Left renal cortex interstitium (tissue), 4 donors: ENCODE data around the gene CRTAC1. TPM values are rescaled to one million over a fixed set of nuclear protein-coding genes. Genes with fewer than 3 reads are reported as not detected.

Experiments used
- DNase-seq, 4 donors: peaks; one replicate each; pipeline ENCODE4 v3.0.0-alpha.2; 2013; ENCODE audit warnings: low read depth in 4 of 4, low spot score in 2 of 4, missing footprints in 1 of 4
- polyA plus RNA-seq, 4 donors: library from polyadenylated mRNA; unstranded; fragments of 120-200 nt; gene quantifications; one replicate each; pipeline ENCODE4 v1.2.1, GENCODE V29; 2013; ENCODE audit not compliant: insufficient read length in 4 of 4

Gene CRTAC1
- polyA plus RNA-seq, 4 donors: 22.5 to 48.4 (median 29.9) TPM

GRCh38 chr10:97925308-97925938, 105.0 kb downstream of the CRTAC1 start:
- no peak for DNase-seq

- no peak for DNase-seq
Measured at GRCh38 chr10:97924678-97925077, 105.7 kb downstream of the CRTAC1 start.

GRCh38 chr10:97923476-97923875, 106.9 kb downstream of the CRTAC1 start:
- DNase-seq: no peak

DNA sequence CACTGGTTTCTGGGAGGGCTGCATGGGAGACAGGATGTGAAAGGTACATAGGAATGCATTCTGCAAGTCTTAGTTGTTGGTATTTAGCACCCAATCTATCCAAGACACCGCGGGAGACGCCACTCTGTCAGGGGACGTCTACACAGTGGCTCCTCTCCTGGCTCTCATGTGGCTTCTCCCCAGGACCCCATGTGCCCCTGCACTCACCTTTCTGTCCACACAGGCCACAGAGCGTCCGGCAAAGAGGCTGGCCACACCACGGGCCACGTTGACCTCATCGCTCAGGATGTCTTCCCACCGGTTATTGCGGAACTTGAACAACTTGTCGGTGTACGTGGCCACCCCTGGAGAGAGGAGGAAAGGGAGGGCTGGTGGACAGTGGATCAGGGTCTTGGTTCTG, 107.4 kb downstream of the CRTAC1 start:
- DNase-seq: no peak

DNA sequence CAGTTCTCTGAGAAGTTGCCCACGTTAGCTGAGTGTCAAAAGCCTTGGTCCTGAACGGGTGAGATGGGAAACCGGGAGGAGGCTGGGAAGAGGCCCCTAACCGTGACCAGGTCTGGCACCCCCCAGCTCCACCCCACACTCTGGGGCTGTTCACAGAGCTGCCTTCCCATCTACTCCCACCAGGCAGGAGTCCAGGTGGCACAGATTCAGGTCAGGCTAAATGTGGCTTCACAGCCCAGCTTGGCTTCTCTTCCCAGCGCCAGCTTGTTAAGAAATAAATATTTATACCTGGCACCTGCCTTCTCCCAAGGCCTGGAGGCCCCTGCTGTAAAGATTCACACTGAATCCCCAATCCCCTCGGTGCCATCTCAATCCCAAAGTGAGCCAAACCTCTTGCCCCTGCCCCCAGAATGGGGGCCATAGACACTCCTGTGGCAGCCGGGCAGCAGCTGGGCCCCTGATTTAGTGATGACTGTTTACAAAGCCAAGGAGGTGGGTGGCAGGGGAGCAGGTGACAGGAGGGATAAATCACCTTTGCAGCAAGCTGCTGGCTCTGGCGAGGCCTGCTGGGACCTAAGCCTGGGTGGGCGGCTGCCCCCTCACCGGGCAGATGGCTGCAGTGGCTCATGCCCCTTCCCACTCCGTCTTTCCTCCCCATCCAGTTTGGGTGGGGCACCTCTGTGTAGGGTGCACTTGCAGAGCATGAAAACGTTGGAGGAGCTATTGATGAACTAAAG, 108.2 kb downstream of the CRTAC1 start:
- no peak for DNase-seq

DNA sequence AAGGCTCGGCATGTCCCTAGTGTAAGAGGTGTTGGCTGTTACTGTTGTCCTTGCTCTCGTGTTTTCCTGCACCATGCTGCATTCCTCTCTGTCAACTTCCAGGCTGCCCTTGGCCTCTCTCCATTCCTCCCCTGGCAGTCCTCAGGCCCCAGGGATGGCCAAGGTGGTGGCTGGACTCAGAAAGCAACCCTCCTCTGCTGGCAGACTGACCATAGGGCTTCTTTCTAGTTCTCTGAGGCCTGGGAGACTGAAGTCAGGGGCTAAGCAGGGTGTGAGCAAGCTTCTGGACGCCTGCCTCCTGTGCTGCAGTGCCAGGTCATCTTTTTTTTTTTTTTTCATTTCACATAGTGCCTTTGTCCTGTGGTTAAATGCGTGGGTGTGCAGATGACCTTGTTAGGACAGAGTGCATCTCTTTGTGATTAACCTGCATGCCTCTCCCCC, 108.8 kb downstream of the CRTAC1 start:
- DNase-seq: no peak

DNA sequence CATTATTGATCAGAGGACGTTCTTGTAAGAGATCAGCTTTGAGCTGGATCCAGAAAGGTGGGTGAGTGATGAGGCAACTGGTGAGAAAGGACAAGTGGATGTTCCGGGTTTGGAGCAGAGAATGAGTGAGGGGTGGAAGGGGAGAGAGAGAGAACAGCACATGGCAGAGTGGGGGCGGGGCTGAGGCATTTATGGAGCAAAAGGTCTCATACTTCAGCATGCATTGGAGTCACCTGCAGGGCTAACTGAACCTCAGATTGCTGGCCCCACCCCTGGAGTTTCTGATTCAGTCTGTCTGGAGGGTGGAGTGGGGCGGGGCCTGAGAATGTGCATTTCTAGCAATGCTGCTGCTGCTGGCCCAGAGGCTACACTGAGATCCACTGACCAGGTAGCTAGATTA, 109.6 kb downstream of the CRTAC1 start:
- no peak for DNase-seq

GRCh38 chr10:97919012-97919411, 111.4 kb downstream of the CRTAC1 start:
- no peak for DNase-seq

DNA sequence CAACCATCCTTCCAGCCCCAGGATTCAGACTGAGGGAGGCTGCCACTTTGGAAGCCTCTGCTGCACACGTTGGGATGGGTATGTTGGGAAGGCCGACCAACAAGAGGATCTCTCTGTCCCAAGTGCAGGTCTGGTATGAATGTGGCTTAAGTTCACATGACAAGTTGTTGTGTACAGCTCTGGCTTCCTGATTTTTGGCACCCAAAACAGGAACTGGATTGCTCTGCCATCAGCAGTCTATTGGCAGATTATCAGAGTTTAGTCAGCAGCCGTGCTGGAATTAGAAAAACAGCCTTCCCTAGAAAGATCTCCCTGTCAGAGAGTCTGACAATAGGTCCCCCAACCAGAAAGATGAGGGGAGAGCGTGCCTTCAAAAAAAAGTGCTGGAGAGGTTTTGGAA, 113.8 kb downstream of the CRTAC1 start:
- DNase-seq: no peak

GRCh38 chr10:97915346-97916131, 114.9 kb downstream of the CRTAC1 start:
- no peak for DNase-seq

DNA sequence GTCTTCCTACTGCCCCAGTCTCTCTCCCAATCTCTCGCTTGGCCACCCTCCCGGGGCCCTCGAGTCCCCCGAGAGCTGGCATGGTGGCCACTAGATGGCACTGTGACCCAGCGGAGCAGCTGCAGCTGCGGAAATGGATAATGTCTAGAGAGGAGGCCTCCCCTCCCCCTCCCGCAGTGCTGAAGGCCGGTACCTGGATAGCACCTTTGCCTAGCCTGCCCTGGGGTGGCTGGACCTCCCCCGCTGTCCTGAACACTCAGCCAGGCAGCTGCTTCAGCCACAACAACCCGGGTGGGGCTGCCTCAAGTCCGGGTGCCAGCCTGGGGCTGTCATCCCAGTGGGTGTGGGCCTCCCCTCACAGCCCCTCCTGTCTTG, 115.6 kb downstream of the CRTAC1 start:
- peak in 2 of 4 donors; percentile 38 to 45 for DNase-seq

DNA sequence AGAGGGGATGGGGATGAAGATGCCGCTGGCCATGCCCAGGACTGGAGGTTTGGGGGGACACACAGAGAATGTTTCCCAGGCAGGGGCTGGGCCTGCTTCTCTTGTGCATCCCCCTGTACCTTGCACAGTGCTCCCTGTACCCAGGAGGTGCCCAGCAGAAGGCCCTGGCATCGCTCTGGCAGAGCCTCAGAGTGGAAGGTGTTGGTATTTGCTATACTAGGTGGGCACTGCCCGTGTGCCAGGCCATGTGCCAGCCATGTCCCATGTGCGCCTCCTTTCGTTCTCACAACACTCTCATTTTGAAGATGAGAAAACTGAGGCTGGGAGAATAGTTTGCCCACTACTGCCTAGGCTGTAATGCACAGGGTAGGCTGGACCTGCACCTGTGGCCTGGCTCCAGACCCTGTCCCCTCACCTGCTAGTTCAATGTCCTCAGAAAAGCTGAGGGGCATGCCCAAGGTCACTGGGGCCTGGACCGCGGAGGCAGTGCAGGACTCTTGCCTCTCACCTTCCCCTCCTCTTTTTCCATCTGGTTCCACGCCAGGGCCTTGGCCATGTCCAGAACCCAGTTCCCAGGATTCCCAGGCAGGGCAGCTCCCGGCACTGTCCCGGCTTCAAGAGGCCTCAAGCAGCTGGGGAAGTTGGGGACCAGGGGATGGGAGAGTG, 116.1 kb downstream of the CRTAC1 start:
- DNase-seq: no peak

DNA sequence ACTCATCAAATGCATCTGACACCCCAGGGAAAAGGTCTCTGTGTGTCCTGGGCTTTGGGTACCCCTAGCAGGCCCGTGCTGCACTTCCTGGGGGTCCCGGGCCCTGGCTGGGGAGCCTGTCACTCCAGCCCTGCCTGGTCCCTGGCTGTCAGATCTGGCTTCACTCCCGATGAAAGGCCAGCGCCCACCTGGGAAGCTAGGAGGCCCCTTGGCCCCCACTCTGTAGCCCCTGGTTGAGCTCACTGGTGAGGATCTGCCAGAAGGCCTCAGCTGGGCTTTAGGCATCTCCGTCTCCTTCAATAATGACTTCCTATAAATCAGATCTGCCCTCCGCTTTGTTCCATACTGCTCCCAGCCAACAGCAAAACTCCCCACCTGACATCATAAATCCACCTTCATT, 116.8 kb downstream of the CRTAC1 start:
- DNase-seq: no peak

DNA sequence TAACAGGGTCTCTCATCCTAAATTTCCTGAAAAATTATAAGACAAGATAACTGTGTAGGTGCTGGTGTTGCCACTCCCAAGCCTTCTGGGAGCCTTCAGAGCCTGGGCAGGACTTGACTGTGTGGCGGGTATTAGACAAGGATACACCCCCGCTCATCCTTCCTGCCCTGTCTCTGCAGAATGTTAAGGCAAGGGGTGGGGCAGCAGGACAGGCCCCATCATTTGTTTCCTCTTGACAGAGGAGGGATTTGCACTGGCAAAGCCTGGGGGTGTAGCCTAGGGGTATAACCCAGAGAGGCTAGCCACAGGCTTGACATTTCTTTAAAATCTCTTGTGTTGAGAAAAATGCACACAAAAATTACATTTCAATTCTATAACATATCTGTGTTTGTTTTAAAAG, 117.2 kb downstream of the CRTAC1 start:
- no peak for DNase-seq

DNA sequence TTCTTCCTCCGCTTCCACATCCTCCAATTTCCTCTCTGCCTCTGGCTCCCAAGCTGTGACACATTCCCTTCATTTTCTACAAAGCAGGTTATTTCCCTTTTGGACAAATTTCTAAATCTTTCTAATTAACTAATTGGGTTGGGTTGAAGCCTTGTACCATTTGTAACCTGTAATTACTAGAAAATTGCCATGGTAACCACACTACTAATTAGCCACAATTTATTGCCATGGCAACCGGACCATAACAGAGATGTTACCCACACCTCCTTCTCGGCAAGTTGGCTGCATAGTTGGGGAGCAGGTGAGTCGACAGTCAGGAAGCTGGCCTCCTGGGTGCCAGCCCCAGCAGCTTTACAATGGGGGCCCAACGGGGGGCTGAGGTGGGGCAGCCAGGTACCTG, 119.2 kb downstream of the CRTAC1 start:
- DNase-seq: no peak

DNA sequence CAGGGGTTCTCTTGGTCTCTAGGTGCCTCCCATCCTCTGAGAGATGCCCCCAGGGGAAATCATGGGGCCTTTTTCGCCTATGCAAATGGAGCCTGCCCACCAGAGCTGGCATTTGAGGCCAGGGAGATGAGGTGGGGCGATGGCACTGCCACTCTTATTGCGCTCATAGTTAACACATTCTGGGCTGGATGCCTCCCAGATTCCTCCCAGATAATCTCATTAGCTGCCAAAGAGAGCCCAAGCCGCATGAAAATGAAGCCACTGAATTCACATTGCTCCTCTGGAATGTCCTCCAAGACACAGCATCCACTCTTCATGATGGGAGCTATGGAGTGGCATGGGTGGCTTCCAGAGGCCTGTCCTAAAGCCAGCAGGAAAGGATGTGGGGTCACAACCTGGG, 119.8 kb downstream of the CRTAC1 start:
- DNase-seq: no peak

- no peak for DNase-seq
Measured at GRCh38 chr10:97907830-97908229, 122.6 kb downstream of the CRTAC1 start.

DNA sequence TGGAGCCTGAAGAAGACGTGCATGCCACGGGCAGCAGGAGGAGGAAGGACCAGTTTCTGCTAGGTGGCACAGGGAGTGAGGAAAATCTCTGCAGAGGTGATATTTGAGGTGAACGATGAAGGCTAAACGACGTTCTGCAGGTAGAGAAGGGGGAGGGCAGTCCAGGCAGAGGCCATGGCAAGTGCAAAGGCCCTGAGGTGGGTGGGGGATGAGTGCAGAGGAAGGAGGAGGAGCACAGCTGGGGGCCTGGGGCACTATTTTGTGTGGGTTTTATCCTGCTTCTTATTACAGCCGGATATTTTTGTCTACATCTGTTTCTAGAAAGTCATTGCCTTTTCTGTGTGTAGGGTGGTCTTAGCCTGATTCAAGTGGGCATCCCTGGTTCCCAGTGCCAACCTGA, 123.2 kb downstream of the CRTAC1 start:
- DNase-seq: no peak

DNA sequence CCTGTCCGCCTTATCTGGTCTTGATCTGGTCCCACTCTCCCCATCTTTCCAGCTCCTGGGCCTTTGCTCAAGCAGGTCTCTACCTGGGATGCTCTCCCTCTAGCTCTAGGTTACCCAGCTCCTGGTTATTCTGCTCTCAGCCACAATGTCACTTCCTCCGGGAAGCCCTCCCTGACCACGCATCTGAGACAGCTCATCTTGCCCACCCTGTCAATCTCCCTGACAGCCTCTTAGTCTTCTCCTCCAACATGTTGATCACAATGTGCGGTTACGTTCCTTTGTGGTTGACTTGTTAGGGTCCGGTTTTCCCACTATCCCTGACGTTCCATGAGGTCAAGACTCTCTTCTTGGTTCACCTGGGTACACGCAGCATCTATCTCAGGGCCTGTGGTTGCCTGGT, 125.1 kb downstream of the CRTAC1 start:
- no peak for DNase-seq

DNA sequence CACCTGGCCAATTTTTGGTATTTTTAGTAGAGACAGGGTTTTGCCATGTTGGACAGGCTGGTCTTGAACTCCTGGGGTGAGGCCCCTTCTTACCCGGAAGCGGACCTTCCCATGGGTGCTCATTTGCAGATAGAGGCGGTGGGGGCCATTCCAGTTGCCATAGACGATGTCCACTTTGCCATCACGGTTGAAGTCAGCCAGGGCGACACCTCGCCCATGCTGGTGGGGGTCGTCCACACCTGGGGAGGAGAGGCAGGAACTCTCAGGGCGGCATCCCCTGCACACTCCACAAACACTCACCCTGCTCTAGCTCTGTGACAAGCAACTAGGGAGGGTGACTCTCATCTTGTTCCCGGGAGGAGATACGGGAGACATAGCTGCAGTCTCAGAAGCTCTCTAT, 125.8 kb downstream of the CRTAC1 start:
- DNase-seq: no peak

- DNase-seq: no peak
Measured at GRCh38 chr10:97904018-97904381, 126.4 kb downstream of the CRTAC1 start.
